Forelimb muscle (tissue), 1 donor: ENCODE measurements around the gene KRT3. TPM values are rescaled to one million over a fixed set of nuclear protein-coding genes. Genes with fewer than 3 reads are reported as not detected.
A peak's percentile ranks its signal among the peaks of the same experiment; 100 is the strongest.
"Not testable (repeated sequence)": the region's sequence is repeated elsewhere in the genome, so short reads cannot be mapped to it uniquely, and the experiment has no call there.

ENCODE experiments used
- DNase-seq: peaks from one replicate; pipeline ENCODE4 v3.0.0-alpha.2; 2013; ENCODE audit warnings: low read depth
- polyA plus RNA-seq: library from polyadenylated mRNA; unstranded; fragments of 120-200 nt; gene quantifications from one replicate; pipeline ENCODE4 v1.2.1, GENCODE V29; 2013; ENCODE audit not compliant: insufficient read length

Gene KRT3
- polyA plus RNA-seq, 1 donor: not detected

GRCh38 chr12:52798671-52799504, 3.0 kb upstream of the KRT3 start:
- DNase-seq: no peak

DNA sequence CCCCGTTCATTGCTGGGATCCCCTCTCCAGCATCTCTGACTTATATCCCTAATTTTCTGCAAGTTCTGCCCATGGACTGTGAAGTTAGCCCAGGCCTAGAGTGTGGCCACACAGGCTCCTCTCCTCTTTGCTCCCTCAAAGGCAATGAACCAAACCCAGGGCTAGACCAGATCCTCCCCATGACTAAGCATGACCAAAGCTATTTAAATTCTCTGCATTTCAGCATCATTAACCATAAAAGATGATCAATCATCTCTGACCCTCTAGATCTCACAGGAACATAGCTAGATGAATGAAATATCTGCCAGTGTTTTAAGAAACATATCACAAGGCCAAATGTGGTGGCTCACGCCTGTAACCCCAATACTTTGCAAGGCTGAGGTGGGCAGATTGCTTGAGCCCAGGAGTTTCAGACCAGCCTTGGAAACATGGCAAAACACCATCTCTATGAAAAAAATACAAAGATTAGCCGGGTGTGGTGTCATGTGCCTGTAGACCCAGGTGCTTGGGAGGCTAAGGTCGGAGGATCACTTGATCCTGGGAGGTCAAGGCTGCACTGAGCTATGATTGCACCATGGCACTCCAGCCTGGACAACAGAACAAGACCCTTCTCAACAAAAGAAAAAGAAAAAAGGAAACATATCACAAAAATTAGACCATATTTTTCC, 2.2 kb upstream of the KRT3 start:
- DNase-seq: no peak

DNA sequence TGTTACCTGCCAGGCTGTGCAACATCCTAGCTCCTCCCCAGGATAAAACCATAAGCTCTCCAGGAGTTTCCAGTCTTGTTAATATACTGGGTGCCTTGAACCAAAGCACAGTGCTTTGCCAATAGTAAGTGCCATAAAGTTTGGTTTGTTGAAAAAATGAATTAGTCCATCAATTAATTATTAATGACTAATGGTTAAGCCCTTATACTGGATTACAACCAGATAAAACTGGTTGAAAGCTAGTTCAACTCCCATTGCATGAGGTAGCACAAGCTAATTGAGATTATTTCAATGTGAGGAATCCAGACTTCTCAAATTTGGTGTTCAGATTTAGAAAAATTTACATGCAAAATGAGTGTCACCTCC, 1.6 kb upstream of the KRT3 start:
- no peak for DNase-seq

DNA sequence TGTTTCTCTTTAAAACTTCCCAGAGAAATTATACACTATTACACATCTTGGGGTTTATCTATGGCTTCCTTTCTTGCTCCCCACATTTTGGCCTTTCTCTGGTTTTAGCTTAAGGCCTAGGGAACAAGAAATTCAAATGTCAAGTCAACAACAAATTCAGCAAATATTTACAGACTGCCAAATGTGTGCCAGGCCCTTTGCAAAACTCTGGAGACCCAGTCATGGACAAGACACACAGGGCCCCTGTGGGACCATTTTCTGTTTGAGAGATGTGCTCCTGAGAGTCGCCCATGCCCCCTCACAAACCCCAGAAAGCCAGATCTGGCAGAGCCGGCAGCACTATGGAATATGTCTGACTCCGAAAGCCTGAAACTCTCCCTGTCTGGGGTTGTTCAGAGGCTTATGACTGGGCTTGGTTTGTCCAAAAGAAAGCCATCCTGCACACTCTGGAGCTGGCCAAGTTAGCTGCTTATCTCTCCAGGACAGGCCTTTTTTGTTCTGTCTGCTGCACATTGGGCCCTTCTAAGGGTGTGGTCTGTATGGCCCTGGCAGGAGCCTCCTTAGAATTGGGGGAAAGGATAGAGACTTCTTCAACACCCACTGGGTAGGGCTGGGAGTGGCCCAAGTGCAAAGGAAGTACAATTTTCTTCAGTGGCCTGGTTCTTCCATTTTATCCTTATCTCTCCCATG, 1.1 kb upstream of the KRT3 start:
- no peak for DNase-seq

DNA sequence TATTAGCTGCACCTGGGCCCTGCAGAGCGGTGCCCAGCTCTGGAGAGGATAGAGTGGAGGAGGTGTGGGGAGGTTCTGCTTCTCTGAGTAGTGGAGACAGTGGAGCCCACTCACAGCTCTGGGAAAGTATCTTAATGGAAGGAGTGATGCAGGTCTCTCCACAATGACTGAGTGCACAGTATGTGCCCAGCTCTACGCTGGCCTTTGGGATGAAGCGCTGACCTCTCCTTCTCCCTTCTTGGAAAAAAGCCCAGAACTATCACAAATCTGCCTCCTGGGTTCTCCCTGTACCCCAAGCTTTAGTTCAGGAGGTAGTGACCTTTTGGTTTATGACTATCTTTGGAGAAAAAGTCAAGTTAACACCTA, 495 bp upstream of the KRT3 start:
- DNase-seq: no peak

- DNase-seq: not testable (repeated sequence)
Observed at GRCh38 chr12:52795332-52795674, 614 bp downstream of the KRT3 start.

DNA sequence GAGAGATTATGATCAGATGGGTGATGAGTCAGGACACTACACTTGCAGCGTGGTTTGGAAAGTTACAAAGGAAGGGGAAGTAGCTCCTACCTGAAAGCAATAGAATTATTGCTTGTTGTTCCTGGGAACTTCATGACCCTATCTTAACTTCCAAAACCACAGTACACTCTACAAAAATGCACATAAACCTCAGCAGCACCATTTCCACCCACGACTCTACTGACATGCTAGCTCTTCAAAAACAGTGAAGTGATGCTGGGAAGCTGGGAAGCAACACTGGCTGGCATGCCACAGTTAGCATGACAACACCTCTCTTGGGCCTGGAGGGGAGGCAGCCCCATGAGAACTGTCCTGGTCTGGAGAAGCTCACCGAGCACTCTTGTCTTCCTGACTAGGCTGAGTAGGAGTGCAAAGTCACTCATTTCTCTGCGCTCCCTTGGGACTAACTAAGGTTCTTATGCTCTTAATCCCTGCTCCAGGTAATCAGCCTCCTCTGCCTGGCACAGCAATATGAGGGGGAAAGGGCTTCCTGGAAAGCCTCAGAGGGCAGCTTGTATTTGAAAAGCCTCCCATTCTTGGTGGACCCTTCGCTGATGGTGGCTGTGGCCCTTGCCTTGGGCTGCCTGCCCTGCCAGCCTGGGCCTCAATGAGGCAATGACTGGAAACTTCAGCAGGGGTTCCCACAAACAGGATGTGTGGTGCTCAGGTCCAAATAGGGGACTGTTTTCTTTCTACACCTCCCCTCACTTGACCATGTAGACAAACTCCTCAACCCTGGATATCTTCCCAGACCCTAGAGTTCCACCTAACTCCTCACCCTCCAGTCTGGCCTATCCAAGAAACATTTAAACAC, 1.2 kb downstream of the KRT3 start:
- no peak for DNase-seq

- no peak for DNase-seq
Observed at GRCh38 chr12:52792185-52793029, 3.5 kb downstream of the KRT3 start.

DNA sequence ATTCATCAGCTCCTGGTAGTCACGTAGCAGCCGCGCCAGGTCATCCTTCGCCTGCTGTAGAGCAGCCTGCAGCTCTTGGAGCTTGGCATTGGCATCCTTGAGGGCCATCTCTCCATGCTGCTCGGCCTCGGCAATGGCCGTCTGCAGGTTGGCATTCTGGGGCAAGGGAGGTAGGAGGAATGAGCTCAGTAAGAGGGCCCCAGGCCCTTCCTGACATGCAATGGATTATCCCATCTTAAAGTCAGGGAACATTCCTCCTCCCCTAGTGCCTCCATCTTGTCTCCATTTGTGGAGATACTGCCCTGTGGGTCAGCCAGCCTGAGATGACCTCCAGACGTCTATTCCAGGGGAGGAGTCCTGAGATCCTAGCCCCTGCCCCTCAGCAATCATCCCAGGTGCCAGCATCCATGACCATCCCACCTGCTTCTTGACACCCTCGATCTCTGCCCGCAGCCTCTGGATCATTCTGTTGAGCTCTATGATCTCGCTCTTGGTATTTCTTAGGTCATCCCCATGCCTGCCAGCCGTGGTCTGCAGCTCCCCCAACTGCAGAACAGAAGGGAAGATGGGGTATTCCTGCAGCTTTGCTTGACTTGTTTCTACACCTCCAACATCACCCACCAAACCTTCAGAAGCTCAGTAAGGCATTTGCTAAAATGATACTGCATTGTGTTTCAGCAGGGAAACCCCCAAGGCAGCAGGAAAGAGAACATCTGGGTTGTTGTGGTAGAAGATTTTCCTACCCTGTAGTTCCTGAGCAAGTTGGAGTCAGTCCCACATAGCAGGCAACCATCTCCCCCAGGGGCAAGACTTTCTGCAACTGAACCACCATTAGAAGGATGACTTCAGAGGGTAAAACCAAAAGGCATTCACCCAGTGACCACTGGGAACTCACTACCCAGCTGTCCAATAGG, 4.4 kb downstream of the KRT3 start:
- no peak for DNase-seq

GRCh38 chr12:52790427-52791270, 5.3 kb downstream of the KRT3 start:
- DNase-seq: no peak

DNA sequence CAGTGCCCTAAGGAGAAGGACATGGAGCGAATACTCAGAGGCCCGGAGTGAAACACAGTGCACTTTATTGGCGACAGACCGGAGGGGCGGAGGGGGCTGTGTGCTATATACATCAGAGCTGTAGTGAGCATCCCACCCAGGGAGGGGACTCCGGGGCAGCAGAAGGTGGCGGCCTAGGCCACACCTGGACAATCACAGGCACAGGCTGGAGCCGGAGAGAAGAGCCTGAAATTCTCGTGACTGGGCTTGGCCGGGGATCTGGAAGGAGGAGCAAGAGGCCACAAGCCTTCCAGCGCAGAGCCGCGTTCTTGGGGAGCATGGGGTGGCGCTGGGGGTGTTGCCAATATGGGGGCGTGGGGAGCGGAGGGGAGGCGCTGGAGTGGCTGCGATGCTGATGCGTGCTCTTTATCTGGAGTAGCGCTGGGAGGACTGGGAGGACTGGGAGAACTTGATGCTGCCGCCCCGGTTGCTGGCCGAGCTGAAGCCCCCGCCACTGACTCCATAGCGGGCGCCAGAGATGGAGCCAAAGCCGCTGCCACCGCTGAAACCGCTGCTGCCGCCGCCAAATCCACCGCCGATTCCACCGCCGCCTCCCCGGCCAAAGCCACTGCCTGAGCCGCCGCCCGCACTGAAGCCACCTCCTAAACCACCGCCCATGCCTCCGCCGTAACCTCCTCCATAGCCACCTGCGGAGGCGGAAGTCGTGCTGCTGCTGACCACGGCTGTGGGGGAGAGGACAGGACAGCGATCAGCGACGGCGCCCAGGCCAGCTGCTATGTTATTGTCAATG, 6.1 kb downstream of the KRT3 start:
- DNase-seq: no peak

DNA sequence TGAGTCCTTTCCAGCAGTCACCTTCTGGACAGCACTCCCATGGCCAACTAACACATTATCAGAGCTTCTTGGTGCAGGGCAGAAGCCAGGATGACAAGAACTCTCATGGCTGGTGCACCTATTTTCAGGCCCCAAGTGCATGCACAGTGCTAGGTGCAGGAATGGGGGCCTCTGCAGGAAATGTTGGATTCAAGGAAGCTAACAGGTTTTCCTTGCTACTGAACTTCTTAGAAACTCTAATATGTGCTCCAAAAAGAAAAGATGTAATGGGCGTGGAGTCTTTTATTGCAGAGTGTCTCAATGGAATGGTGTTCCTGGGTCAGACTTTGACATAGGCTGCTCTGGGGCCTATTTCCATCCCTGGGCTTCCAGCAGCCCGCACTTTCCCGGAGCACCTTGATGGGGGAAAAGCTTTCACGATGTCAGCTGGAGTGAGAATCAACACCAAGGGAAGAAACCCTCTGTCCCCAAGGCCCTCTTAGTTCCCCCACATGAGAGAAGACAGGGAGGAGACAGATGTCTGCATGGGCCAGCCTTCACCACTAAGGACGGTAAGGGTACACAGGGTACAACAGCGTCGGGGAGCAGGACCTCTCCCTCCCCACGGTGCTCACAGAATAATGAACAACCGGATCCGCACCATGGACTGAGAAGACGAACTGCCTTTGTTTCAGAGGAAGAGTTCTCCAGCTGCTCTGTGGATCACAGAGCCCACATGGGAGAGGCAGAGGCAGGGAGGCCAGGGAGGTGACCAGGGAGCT, 6.9 kb downstream of the KRT3 start:
- no peak for DNase-seq

- no peak for DNase-seq
Observed at GRCh38 chr12:52788192-52788875, 7.6 kb downstream of the KRT3 start.

DNA sequence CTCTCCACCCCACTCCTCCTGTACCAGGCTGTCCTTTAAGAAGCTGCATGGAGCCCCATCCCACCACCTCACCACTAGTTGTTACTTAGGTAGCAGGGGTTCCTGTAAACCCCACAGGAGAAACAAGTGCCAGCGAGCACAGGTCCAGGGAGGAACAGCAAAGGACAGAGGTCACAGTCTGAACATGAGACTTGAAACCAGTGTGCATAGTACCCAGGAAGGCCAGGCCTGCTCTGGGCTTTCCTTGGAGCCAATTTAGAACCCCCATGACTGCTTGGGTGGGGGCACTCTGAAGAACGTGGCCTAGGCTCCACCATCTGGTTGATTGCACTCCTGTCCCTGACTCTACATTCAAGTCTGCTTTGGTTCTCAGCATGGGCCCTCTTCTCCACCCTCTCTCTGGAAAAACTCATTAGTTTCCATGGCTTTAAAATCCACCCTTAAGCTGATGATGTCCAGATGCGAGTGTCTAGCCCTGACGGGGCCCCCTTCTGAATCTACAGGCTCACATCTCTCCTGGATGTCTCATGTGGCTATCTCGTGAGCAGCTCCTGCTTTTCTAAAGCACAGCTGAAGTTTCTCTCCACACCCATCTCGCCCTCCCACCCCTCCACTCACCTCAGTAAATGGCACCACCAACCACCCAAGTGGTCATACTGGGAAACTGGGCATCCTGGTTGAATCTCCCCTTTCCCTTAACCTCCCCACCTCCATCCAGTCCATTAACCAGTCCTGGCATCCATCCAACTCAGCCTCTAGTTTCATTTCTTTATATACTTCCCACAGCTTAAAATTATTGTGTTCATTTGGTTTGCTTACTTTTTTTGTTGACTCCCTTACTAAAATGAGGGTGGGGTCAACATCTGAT, 8.4 kb downstream of the KRT3 start:
- peak; percentile 25 for DNase-seq

DNA sequence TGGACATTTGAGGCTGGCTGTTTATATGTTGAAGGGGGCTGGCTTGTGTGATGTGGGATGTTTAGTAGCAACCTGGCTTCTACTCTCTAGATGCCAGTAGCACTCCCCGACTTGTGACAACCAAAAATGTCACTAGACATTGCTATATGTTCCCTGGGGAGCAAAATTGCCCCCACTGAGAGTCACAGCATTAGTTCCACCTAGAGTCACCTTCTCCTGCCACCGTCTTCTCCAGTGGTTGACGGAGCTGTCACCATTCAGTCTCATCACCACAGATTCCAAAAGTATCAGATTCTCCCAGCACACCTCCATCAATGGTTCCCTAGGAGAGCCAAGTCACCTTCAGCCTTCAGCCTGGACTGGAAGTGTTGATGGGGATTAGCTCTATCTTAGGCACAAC, 11.0 kb downstream of the KRT3 start:
- DNase-seq: no peak
